ENCODE results near the gene HEATR9. TPM values are rescaled to one million over a fixed set of nuclear protein-coding genes. Genes with fewer than 3 reads are reported as not detected.

HEATR9 gene
- total and polyA plus RNA-seq, 2 of the 13 experiments (the other 11 are each of a cell fraction or from before 2014, with no cell fraction given): not detected

DNA sequence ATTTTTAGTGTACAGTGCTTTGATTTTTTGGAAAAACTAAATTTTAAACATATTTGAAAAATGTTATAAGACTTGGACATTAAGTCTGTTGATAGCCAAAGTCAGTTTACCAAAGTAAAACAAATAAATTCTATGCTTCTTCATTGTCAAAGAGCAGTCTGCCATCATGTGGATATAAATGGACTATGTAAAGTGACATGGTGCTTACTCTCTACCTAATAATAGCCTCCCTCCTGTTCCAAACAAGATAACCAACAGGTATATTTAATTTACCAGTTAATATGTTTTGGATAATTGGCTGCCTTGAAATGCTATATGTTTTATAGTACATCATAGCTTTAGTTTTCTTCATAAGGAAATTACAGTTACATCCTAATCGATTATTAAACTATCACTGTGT lies 43.5 kb downstream of the HEATR9 start:
- Histone ChIP-seq H3K9me3 (ENCODE audit: low read length) (no peaks in the 10 kb centered on the region), H4K20me1 (ENCODE audit: insufficient read depth, low read length) (no peaks in the 10 kb centered on the region), H3K27me3 (ENCODE audit: control insufficient read depth in 1 of 2, insufficient read depth in 2 of 2, low read length in 2 of 2) (no peaks in the 10 kb centered on the region), H3K9ac (ENCODE audit: insufficient read depth, low read depth, low read length) (no peak overlapping the region), H3K4me3 (replicated peaks in 1 of 3; ENCODE audit: insufficient read depth in 1 of 3, low read depth in 2 of 3, low read length in 3 of 3) (no peak overlapping the region), H3K36me3 (replicated peaks in 1 of 2; ENCODE audit: control insufficient read depth in 1 of 2, insufficient read depth in 2 of 2, low read length in 2 of 2) (peaks cover 11 to 61% of the 10 kb centered on the region in 2 experiments), H2AFZ (ENCODE audit: low read length) (no peak overlapping the region), H3K79me2 (ENCODE audit: insufficient read depth, low read length) (peaks cover 3% of the 10 kb centered on the region), H3K4me1 (ENCODE audit: insufficient read depth, low read length) (no peaks in the 10 kb centered on the region), H3K4me2 (ENCODE audit: low read depth, low read length) (no peak overlapping the region), H3K27ac (ENCODE audit: extremely low read length, insufficient read depth, low read length) (no peak overlapping the region)
- DNase-seq (ENCODE audit: low spot score) (no peak), FAIRE-seq (no peak), ATAC-seq (no peak)
- in situ Hi-C loops (cut with HindIII; ENCODE audit: extremely low pct_ligation_motif_present, low pct_unique_long_range_greater_than_20kb): no loop called here
- intact Hi-C loops (cut with micrococcal nuclease; ENCODE audit: unreplicated experiment): no loop called here
- ChIA-PET CTCF (ENCODE audit: low intra/inter-chr PET ratio, low total read pairs) (no interaction called here), POLR2A (no interaction called here)
- 100% methylated on average over 1 of the region's 1 CpG for WGBS (ENCODE audit: low lambda C conversion rate)
- TF ChIP-seq ZNF432 (CRISPR knock-in tag; IDR thresholded peaks at IDR 0.05; ENCODE audit: borderline replicate concordance): no peak
- TF ChIP-seq RFX3 (CRISPR knock-in tag; IDR thresholded peaks at IDR 0.05): no peak
- TF ChIP-seq, protein P1, sequence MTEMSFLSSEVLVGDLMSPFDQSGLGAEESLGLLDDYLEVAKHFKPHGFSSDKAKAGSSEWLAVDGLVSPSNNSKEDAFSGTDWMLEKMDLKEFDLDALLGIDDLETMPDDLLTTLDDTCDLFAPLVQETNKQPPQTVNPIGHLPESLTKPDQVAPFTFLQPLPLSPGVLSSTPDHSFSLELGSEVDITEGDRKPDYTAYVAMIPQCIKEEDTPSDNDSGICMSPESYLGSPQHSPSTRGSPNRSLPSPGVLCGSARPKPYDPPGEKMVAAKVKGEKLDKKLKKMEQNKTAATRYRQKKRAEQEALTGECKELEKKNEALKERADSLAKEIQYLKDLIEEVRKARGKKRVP (CRISPR knock-in tag; IDR thresholded peaks at IDR 0.05): no peak
- no peak for TF ChIP-seq ZNF883 (CRISPR knock-in tag; IDR thresholded peaks at IDR 0.05; ENCODE audit: not compliant biosample characterization)
- TF ChIP-seq KDM6A (CRISPR knock-in tag; IDR thresholded peaks at IDR 0.05; ENCODE audit: low read depth): no peak
- TF ChIP-seq CHD4 (IDR thresholded peaks at IDR 0.05; ENCODE audit: borderline replicate concordance, low read length): no peak
- TF ChIP-seq, protein P2, sequence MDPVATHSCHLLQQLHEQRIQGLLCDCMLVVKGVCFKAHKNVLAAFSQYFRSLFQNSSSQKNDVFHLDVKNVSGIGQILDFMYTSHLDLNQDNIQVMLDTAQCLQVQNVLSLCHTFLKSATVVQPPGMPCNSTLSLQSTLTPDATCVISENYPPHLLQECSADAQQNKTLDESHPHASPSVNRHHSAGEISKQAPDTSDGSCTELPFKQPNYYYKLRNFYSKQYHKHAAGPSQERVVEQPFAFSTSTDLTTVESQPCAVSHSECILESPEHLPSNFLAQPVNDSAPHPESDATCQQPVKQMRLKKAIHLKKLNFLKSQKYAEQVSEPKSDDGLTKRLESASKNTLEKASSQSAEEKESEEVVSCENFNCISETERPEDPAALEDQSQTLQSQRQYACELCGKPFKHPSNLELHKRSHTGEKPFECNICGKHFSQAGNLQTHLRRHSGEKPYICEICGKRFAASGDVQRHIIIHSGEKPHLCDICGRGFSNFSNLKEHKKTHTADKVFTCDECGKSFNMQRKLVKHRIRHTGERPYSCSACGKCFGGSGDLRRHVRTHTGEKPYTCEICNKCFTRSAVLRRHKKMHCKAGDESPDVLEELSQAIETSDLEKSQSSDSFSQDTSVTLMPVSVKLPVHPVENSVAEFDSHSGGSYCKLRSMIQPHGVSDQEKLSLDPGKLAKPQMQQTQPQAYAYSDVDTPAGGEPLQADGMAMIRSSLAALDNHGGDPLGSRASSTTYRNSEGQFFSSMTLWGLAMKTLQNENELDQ (CRISPR knock-in tag; IDR thresholded peaks at IDR 0.05; ENCODE audit: borderline replicate concordance): no peak
- BruUV-seq (replicated peaks): no TSS peak

Measured in HepG2 (cell line).